HG02938 (cell line): ENCODE measurements around the gene ZFR2.

Experiments used
- ATAC-seq: cut with Tn5 transposase; IDR thresholded peaks from one replicate; pipeline ENCODE4 v1.9.1; 2021; ENCODE audit warnings: mild to moderate bottlenecking, moderate library complexity; ENCODE audit not compliant: unreplicated experiment

Gene ZFR2

GRCh38 chr19:3792114-3792513 lies 76.7 kb downstream of the ZFR2 start:
- no peak for ATAC-seq

GRCh38 chr19:3790941-3791340 lies 77.9 kb downstream of the ZFR2 start:
- no peak for ATAC-seq

GRCh38 chr19:3790209-3790734 lies 78.6 kb downstream of the ZFR2 start:
- ATAC-seq = no peak

- no peak for ATAC-seq
Observed at GRCh38 chr19:3788996-3789778, 79.7 kb downstream of the ZFR2 start.

GRCh38 chr19:3785938-3786824 lies 82.7 kb downstream of the ZFR2 start, which contains the start of gene MATK:
MATK (minus strand) TSS chr19:3786381; CDS start chr19:3785135, 1,246 bp downstream.
- ATAC-seq = no peak

GRCh38 chr19:3785451-3785937 lies 83.3 kb downstream of the ZFR2 start:
- ATAC-seq = no peak

GRCh38 chr19:3784607-3785450 lies 84.0 kb downstream of the ZFR2 start:
- no peak for ATAC-seq

GRCh38 chr19:3783660-3784584 lies 84.9 kb downstream of the ZFR2 start:
- ATAC-seq = no peak

- no peak for ATAC-seq
Observed at GRCh38 chr19:3782903-3783302, 85.9 kb downstream of the ZFR2 start.

GRCh38 chr19:3782330-3782729 lies 86.5 kb downstream of the ZFR2 start:
- ATAC-seq = no peak

GRCh38 chr19:3781603-3782002 lies 87.2 kb downstream of the ZFR2 start:
- ATAC-seq = no peak

GRCh38 chr19:3780786-3781304 lies 88.0 kb downstream of the ZFR2 start:
- ATAC-seq = no peak

- ATAC-seq = no peak
Observed at GRCh38 chr19:3778899-3779723, 89.7 kb downstream of the ZFR2 start.

- ATAC-seq = no peak
Observed at GRCh38 chr19:3778104-3778867, 90.6 kb downstream of the ZFR2 start.

- ATAC-seq = no peak
Observed at GRCh38 chr19:3776479-3777040, 92.3 kb downstream of the ZFR2 start.

GRCh38 chr19:3775831-3776230 lies 93.0 kb downstream of the ZFR2 start:
- no peak for ATAC-seq

- no peak for ATAC-seq
Observed at GRCh38 chr19:3775374-3775711, 93.5 kb downstream of the ZFR2 start.
